GM18907 (cell line): ENCODE measurements around the gene TMEM181.
"Not testable (repeated sequence)": the region's sequence is repeated elsewhere in the genome, so short reads cannot be mapped to it uniquely, and the experiment has no call there.

Experiments
- ATAC-seq: cut with Tn5 transposase; IDR thresholded peaks from one replicate; pipeline ENCODE4 v1.9.1; 2021; ENCODE audit warnings: mild to moderate bottlenecking, moderate library complexity; ENCODE audit not compliant: unreplicated experiment

Gene TMEM181

DNA sequence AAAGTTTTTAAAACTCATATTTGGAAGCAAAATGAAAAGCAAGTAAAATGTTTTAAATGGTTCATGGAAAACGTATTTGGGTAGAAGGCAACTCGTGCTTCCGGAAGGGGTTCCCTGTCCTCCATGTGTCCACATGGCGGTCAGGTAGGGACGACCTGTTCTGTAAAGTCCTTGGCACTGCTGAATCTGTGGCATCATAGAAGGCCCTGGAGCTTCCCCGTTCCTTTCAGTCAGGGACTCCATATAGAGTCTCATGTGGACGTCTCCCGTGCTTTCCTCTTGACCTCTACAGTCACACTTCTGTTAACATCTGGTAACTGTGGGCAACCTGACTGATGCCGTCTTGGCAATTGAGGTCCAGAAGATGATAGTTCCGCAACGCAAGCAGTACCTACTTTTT, 73.2 kb downstream of the TMEM181 start:
- no peak for ATAC-seq

DNA sequence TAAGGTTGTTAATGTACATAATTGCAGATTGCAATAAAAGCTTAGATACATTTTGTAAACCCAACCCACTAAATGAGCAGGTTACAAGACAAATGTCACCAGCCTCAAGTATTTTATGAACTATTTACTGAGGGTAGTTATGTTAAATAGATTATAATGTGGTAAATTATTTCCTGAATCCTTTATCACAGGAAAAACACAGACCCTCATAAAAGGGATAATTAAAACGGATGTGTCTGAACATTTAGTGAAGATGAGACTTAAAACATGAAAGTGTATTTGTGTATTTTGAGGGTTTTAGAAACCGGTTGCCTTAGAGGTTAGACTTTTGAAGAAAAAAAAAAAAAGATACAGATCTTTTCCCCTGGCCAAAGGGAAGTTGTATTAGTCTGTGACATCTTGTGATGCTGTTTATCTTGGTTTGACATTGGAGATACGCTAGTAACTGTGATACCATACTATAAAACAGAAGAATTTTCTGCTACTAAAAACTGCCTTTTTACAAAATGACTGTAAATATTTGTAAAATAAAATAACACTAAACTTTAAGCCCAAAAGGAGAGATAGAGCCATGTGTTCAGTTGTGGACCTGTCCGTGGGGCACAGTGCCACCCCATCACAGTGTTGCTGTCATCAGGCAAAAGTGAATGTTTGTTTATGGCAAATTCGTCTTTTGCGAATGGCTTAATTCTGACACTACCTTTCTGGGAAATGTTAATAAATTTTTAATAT, 75.0 kb downstream of the TMEM181 start:
- ATAC-seq = no peak

DNA sequence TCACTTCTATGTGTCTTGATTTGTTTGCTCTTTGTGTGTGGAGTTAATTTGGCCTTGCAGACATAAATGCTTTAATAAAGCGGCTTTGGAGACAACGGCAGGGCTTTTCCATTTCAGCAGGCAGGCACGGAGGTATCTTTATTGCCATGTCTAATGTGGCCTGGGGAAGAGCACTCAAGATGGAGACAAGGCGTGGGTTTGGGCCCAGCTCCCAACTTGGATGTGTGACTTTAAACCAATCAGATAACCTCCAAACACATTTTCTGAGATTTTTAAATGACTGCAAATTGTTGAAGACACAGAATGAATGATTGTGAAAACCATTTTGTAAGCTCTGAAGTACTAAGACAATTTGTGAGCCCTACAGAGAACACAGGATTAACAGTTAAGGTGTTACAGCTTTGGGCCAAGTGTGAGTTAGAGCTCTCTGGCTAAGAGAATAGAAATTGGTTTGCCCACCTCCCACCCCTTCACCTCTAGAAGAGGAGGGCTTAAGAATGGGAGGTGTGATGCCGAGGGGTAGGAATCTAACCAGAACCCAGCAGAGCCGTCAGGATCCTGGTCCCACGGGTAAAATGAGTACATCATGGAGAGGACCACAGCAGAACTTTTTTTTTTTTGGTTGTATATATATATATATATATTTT, 75.7 kb downstream of the TMEM181 start:
- ATAC-seq = no peak

DNA sequence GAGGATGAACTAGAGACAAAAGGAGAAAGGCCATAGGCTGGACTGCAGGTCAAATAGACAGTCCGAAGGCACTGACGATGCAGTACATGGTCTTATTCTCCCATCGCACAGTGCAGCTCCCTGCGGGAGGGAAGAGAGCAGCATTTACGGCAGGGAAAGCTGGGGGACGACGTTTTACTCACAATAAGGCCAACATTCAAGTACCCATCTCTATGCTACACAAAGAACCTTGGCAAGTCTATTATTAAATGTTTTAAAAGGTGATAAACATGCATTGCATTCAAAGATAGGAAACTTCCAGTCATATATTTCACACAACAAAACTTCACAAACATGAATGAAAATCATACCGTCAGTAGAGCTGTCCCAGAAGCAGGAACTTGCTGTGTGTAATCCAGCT, 76.9 kb downstream of the TMEM181 start:
- ATAC-seq = no peak

DNA sequence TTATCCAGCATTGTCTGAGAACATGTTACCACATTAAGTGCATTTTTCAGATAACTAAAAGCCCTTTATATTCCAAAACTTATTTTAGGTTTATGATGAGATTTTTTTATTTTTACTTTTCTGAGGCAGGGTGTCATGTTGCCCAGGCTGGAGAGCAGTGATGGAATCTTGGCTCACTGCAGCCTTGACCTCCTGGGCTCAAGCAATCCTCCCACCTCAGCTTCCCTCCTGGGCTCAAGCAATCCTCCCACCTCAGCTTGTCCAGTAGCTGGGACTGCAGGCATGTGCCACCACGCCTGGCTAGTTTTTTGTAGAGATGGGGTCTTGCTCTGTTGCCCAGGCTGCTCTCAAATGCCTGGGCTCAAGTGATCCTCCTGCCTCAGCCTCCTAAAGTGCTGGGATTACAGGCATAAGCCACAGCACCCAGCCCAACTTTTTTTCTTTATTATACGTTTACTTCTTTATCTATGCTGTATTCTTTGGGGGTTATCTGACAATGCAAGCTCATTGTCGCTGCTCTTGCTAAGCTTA, 78.5 kb downstream of the TMEM181 start:
- no peak for ATAC-seq

DNA sequence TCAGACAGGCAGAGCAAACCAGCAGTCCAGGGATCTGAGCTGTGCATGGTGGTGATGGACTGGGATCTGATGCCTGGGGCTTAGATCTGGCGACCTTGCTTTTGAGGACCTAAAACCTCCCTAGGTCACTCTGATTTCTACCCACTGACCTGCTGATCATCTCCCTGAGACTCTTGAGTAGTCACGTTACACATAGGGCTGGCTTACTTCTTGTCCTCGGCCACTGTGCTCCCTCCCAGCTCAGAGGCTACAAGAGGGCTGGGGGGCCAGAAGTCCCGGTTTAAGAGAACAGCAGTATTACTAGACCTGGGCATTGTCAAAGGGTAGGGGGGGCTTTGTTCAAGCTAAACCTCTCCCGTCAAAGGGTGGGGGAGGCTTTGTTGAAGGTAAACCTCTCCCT, 79.2 kb downstream of the TMEM181 start:
- no peak for ATAC-seq

DNA sequence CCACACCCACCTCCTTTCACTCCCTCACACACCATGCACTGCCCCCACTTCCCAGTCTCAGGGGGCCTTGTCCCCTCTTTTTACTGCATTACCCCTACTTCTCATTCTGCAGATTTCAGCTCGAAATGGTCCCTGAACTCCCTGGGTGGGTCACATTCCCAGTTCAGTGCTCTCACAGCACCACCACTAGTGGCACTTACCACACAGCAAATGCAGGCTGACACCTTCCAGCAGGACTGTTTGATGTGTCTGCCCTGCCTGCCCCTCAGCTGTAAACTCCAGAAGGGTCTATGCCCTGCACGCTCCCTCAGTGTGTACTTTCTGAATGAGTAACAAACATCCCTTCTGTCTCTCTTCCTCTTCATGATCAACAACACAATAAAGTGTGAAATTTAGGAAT, 80.6 kb downstream of the TMEM181 start:
- no peak for ATAC-seq

DNA sequence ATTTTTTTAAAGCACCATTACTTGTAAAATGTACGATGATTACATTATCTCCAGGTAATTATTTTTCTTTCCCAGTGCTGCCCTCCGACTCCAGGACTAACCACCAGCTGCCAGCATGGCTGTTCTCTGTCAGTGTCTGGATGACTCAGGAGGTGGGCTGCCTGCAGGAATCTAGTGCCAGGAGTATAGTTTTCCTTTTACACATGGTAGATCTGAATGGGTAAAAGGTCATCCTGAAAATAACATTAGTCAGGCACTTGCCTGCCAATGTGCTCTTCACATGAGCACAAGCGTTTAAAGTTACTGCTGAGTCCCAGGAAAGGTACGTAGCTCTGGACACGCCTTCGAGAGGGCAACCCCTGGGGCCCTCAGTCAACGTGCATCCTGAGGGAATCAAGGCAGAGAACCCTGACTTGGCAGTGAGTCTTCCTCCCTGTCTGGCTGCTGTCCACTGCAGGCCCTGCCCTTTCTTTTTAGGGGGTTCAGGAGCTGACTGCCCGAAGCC, 82.3 kb downstream of the TMEM181 start:
- no peak for ATAC-seq

DNA sequence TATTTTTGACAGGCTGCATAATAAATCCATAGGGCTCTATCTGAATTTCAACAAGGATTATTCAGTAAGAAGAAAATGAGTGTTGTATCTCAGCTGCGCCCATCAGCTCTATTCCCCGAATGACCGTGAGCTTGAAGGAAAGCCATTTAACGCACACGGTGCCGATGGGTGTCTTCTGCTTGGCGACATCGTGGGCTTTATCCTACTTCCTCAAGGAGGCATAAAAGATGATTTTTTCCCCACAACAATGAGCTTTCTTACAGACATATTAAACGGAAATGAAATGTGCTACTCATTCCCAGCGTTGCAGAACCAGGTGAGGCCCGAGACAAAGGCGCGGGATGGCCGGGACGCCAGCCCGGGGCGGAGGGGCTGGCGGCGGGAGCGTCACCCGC, 83.9 kb downstream of the TMEM181 start:
- ATAC-seq = no peak

DNA sequence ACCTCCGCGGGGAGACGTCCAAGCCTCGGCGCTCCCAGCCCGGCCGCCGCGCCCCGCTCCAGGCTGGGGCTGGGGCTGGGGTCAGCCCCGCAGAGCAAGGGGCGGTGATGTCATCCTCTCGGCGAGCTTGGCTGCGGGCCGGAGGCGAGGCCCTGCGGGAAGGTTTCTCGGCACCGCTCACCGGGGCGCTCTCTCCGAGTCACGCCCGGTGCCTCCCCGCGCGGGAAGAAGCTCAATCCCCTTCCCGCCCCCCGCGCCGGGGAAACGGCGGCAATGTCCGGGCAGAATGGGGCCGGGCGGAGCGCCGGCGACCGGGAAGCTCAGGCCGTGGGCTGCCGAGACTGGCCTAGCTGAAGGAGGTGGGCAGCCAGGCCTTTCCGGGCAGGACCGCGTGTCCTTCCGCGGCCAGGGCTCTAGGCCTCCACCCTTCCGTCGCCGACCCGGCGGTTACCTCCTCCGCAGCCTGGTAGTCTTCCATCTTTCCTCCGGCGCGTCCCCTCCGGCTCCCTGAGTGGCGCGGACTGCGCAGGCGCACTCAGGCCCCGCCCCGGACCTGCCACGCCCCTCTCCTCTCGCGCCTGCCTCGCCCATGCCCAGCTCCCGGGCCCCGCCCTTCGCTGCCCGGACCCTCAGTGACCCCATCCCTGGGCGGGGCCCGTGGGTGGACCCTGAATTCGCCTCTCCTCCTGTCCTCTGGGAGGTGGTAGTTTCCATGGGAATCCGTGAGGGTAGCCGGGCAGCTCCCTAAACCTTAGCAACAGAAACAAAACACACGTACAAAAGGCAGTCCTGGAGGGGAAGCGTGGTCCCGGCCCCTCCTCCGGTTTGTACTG, 84.6 kb downstream of the TMEM181 start, which contains the start of gene DYNLT1:
Gene DYNLT1 (minus strand): TSS at position 513 of the 833 bp plus-strand sequence. CDS start 35 bp downstream, at position 478.
- peak; percentile 57 for ATAC-seq

DNA sequence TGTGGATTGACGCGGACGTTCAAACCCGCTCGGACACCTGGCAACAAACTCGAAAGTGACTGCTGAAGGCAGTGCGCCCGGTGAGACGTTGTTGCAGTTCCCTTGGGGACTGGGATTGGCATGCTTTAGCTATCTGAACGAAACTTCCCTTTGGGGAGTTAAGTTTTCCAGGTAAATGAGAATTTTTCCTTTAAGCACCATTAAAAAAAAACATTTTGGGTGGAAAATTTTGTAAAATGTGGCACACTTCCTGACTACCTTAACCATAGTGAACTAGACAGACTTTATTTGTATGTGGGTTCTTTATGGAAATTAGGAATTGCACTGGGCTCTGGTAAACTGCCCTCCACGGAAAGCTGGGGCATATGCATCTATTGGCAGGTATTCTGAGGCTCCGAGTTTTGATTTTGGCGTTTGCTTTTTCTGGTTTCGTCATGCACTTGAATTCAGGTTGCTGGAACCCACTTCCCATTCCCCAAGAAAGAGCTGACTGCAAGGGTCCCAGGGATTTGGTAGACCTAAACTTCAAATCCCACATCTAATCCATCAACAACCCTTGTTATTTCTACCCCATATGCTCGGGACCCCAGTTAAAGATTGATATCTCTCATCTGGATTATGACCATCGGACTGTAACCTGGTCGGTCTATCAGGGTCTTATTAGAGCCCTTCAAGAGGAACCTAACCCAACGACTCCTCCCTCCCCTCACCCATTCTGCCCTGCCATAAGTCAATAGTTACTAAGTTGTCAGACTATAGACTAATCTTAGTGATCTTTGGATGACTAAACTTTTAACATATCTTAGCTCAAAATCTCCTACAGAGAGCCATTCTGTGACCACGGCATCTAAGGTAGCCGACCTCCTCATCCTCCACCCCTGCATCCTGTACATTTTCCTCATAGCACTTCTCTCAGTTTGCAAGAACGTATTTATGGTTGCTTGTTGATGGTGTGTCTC, 85.5 kb downstream of the TMEM181 start:
- ATAC-seq = no peak

DNA sequence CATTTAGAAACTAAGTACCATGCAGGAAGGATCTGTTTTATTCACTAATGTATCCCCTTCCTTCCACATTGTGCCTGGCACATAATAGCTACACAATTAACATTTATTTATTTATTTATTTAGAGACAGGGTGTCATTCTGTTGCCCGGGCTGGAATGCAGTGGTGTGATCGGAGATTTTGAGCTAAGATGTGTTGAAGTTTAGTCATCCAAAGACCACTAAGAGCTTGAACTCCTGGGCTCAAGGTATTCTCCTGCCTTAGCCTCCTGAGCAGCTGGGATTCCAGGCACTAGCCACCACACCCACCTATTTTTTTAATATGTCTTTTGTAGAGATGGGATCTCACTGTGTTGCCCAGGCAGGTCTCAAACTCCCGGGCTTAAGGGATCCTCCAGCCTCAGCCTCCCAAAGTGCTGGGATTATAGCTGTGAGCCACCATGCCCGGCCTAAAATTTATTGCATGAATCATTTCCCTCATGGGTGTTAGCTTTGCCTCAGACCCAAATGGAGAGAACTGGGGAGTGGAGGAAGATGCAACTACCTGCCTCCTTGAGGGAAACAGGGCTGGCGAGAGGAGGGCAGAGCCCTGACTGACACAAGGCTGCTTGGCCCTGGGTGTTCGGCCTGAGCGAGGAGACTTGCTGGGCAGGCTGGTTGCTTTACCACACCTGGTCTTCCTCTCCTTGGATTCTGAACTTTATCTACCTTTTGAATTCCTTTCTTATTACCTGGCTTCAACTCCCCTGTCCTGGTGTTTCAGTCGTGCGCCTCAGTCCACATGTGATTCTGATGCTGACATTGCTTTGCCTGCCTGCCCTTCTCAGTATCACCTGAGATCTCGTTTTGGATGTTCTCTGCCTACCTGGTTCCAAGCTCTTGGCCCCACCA, 86.4 kb downstream of the TMEM181 start:
- no peak for ATAC-seq

DNA sequence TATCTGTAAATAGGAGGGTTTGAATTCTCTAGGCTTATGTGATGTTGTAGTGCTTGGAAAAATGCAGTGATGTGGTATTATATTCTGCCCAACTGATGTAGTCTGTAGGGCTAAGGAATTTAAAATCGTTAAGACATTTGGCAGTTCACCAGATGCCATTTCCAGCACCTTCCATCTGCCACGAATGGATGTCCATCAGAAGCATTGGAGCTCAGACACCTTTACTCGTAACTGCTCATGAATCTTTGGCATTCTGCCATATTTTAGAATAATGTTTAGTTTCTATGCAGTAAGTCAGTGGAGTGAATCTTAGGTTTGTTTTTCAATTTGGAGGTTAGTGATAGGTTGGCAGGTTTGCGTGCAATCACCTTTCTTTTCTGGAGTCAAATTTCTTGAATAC, 87.6 kb downstream of the TMEM181 start:
- ATAC-seq = no peak

DNA sequence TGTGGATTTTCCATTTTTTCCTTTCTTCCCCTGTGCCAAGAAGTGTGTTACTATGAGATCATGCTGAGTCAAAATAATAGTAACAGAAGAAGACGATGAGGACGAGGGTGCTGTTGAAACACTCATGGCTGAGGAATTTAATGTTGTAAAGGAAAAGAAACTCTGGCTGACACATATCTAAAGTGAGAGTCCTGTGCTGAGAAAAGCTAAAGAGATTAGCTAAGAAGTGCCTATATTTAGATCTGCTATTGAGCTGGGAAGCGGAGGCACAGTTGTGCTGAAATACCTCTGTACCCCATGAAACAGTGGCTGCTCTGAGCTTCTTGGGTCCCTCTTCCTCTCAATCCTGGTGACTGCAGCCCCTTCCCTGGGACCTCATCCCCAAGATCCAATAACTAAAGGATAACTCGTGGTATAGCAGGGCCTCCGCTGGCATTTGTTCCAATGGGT, 88.8 kb downstream of the TMEM181 start:
- ATAC-seq = peak; percentile 20

DNA sequence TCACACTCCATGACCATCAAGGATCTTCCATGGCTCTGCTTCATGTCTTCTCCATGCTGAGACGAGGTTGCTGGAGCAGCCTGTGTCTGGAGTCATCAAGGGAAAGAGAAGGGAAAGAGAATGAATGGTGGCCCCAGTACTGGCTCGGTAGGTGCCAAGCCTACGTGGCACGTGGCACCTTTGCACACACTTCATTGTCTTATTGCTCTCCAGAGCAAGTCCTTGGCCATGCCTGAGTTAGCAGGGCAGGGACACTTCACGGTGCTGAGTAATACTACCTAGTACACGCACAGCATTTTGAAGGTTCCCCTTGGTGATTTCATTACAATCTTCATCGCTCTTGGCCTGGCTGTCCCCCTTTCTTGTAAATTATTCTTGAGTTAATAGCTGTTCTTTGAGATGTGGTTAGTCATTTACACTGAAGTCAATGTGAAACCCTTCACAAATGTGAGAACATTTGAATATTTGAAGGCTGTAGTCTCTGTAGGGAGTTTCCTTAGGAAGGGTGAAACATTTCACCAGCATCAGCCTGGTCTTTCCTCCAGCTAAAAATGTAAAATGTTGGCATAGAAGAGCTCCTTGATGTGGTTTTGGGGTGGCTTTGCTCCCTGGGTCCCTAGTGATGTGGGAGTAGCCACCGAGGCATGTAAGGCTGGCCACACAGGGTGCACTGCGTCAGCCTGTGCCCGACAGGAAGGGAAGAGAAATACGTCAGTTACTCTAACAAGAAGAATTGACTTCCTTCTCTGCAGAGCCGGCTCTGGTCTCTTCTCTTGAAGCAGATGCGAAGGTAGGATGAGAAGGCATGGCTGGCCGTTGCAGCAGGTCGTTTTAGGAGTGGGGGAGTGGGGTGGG, 89.6 kb downstream of the TMEM181 start, which contains the start of gene SYTL3:
Gene SYTL3 (plus strand): TSS at position 766 of the 855 bp plus-strand sequence. CDS start 13,215 bp downstream, outside the sequence.
- ATAC-seq = peak; percentile 62

DNA sequence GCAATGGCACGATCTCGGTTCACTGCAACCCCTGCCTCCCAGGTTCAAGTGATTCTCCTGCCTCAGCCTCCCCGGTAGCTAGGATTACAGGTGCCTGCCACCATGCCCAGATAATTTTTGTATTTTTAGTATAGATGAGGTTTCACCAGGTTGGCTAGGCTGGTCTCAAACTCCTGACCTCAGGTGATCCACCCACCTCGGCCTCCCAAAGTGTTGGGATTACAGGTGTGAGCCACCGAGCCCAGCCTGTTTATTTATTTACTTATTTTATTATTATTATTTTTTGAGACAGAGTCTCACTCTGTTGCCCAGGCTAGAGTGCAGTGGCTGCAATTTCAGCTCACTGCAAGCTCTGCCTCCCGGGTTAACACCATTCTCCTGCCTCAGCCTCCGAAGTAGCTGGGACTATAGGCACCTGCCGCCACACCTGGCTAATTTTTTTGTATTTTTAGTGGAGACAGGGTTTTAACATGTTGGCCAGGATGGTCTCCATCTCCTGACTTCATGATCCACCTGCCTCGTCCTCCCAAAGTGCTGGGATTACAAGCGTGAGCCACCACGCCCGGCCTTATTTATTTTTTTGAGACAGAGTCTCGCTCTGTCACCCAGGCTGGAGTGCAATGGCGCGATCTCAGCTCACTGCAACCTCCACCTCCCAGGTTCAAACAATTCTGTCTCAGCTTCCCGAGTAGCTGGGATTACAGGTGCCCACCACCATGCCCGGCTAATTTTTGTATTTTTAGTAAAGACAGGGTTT, 92.3 kb downstream of the TMEM181 start:
- ATAC-seq = not testable (repeated sequence)
